GM13976 (cell line): ENCODE results near the gene CLMN.
A peak's percentile ranks its signal among the peaks of the same experiment; 100 is the strongest.

Experiments used
- DNase-seq: peaks from one replicate; pipeline ENCODE4 v3.0.0; 2012; ENCODE audit warnings: low spot score
- CTCF ChIP-seq: IDR thresholded peaks from 2 replicates; pipeline ENCODE4 v1.5.1; 2012; ENCODE audit warnings: borderline replicate concordance, mild to moderate bottlenecking; ENCODE audit not compliant: insufficient read depth; ENCODE audit errors: extremely low read depth, missing control alignments, control extremely low read depth
- in situ Hi-C: fragments of 300-500 bp; cut with MboI; formaldehyde crosslinking; loops from one replicate; pipeline ENCODE4 v1.12.0; 2022; ENCODE audit warnings: low sequenced_read_pairs, mixed read lengths, inconsistent platforms; ENCODE audit not compliant: unreplicated experiment

The CLMN gene

GRCh38 chr14:95290871-95291431 is 28.8 kb downstream of the CLMN start:
- TF ChIP-seq CTCF, result no peak
- peak; percentile 61 for DNase-seq
- in situ Hi-C loops, result no loop called here

- TF ChIP-seq CTCF, result no peak
- no peak for DNase-seq
- in situ Hi-C loops, result no loop called here
Observed at GRCh38 chr14:95290021-95290420, 29.7 kb downstream of the CLMN start.

- DNase-seq, result no peak
- in situ Hi-C loops, result no loop called here
- no peak for TF ChIP-seq CTCF
Observed at GRCh38 chr14:95289323-95290010, 30.2 kb downstream of the CLMN start.

- in situ Hi-C loops, result no loop called here
- TF ChIP-seq CTCF, result no peak
Observed at GRCh38 chr14:95288672-95289322, 30.9 kb downstream of the CLMN start.

GRCh38 chr14:95287176-95287754 is 32.4 kb downstream of the CLMN start:
- in situ Hi-C loops, result no loop called here
- no peak for DNase-seq
- TF ChIP-seq CTCF, result no peak

More at GRCh38 chr14:95288672-95289322, 30.9 kb downstream of the CLMN start:
- no peak for DNase-seq

GRCh38 chr14:95286645-95287044 is 33.1 kb downstream of the CLMN start:
- no peak for TF ChIP-seq CTCF
- in situ Hi-C loops, result no loop called here
- no peak for DNase-seq
